ENCODE measurements around the gene CYSRT1.
"Not testable (repeated sequence)": the region's sequence is repeated elsewhere in the genome, so short reads cannot be mapped to it uniquely, and the experiment has no call there.

CYSRT1 gene

GRCh38 chr9:137235424-137236237, 10.7 kb downstream of the CYSRT1 start:
- no peak overlapping the region for H3K4me3 ChIP-seq (ENCODE audit: low read length)
- DNase-seq (ENCODE audit: low read depth) = no peak
- TF ChIP-seq CTCF (IDR thresholded peaks at IDR 0.05; ENCODE audit: insufficient read depth, low read depth, low read length, missing control alignments) = no peak

DNA sequence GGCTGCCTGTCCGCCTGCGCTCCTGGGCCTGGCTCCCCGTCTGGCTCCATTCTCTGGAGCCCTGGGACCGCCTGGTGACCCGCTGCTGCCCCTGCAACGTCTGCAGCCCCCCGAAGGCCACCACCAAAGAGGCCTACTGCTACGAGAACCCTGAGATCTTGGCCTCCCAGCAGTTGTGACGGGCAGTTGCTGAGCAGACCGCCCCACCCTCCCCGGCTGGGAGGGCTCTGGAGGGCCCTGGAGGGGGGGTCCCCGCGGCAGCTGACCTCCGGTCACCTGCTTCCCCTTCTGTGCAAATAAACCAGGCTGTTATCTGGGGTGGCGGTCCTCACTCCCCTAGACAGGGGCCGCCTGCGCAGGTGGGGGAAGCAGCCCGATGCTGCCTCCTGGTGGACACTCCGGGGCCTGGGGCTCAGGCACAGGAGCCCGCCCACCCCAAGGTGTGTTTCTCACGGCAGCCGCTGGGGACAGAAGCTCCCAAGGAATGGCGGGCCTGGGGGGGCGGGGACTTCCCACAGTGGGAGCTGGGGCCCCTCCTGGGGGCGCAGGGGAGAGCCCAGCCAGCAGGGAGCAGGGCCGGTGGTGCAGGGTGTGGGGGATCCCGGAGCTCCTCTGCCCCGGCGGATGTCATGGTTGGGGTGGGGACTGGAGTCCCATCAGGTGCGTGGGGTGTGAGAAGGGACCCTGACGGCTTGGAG, 11.4 kb downstream of the CYSRT1 start:
- DNase-seq (ENCODE audit: low read depth) = peak; percentile 82
- H3K4me3 ChIP-seq (ENCODE audit: low read length) = no peak overlapping the region
- TF ChIP-seq CTCF (IDR thresholded peaks at IDR 0.05; ENCODE audit: insufficient read depth, low read depth, low read length, missing control alignments) = peak; percentile 94

GRCh38 chr9:137236936-137237421, 12.0 kb downstream of the CYSRT1 start:
- TF ChIP-seq CTCF (IDR thresholded peaks at IDR 0.05; ENCODE audit: insufficient read depth, low read depth, low read length, missing control alignments) = no peak
- no peak overlapping the region for H3K4me3 ChIP-seq (ENCODE audit: low read length)
- DNase-seq (ENCODE audit: low read depth) = no peak

DNA sequence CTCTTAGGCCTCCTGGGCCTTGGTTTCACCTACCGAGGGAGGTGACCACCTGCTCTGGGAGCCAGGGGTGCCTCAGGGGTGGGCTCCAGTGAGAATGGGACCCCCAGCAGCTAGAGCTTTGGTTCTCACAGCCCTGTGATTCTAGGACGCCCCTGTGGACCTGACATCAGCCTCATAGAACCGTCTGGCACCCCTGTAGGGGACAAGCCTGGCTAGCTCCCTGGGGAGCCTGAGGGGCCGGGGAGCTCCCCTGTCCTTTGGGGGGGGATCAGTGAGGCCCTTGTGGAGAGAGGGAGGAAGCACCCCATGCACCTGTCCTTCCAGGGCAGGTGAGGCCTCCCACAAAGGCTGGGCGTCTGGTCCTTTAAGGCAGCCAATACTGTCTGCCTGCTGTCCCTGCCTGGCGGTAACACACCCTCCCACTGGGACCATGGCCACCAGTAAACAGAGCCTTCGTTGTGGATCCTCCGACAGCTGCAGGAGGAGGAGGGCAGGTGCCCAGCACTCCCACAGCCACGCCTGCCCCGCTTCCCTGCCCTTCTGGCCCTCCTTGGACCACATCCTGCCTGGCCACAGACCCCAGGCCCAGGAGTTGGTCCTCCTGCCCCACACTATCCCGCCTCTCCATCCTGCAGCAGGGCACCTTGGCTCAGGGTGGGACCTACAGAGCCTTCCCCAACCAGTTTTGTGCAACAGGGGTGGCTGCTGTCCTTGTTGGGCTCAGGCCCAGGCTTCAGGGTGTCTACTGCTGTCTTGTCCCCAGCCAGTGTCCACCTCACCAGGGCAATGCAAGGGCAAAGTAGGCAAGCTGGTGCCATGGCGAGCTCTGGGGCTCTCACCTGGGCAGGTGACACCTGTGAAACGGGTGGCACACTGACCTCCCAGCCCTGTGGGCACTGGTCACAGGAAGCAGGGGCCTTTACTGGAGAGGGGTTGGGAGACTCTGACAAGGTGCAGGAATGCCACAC, 13.1 kb downstream of the CYSRT1 start:
- no peak for DNase-seq (ENCODE audit: low read depth)
- H3K4me3 ChIP-seq (ENCODE audit: low read length) = no peak overlapping the region
- TF ChIP-seq CTCF (IDR thresholded peaks at IDR 0.05; ENCODE audit: insufficient read depth, low read depth, low read length, missing control alignments) = no peak

- peak overlapping the region; percentile 65 for H3K4me3 ChIP-seq (ENCODE audit: low read length)
- not testable (repeated sequence) for DNase-seq (ENCODE audit: low read depth)
These were observed 14.7 kb downstream of the CYSRT1 start for GRCh38 chr9:137239541-137240200.

GRCh38 chr9:137240318-137240840, 15.4 kb downstream of the CYSRT1 start:
- DNase-seq (ENCODE audit: low read depth) = peak; percentile 65
- H3K4me3 ChIP-seq (ENCODE audit: low read length) = peak overlapping the region; percentile 65
- TF ChIP-seq CTCF (IDR thresholded peaks at IDR 0.05; ENCODE audit: insufficient read depth, low read depth, low read length, missing control alignments) = no peak

All from epithelial cell of esophagus (primary cell).